ENCODE data around the gene PKDREJ. TPM values are rescaled to one million over a fixed set of nuclear protein-coding genes. Genes with fewer than 3 reads are reported as not detected.
"Not testable (repeated sequence)": the region's sequence is repeated elsewhere in the genome, so short reads cannot be mapped to it uniquely, and the experiment has no call there.

The PKDREJ gene
- polyA plus RNA-seq, 1 donor, result 0.55 TPM

DNA sequence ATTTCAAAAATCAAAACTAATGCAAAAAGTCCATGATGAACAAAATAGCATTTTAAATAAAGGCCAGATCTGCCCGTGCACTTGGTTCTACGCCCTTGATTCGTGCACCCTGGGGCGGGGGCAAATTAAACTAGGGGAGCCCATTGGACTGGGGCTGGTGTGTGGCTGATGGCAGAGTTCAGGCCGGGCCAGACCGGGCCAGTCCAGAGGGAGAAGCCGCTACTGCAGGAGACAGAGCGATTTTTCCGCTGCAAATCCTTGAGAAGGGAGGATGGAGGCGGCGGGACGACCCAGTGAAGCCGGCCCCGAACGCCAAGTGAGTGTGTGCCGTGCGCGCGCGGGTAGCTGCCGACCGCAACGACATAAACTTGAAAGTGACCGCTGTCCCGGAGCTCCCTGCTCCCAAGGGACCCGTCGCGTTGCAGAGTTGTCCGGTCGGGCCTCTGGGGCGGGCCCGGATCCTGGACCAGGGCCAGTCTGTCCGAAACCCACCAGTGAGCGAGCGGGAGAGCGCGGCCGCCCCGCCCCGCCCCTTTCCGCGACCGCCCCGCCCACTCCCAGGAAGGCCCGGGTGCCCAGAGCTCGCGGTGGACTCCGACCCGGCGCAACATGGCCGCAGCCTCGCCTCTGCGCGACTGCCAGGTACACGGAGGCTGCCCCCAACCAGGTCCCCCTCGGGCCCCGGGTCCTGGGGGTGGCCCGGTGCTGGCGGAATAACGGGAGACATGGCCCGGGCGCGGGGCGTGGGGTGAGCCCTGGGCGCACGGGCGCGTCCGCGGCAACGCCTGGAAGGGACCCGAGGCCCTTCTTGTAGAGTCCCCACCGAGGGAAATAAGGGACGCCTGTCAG is 4.5 kb upstream of the PKDREJ start, which contains the start of gene TTC38:
Gene TTC38 (plus strand): TSS at position 578 of the 849 bp plus-strand sequence. CDS start 32 bp downstream, at position 610.
- peak; percentile 81 for DNase-seq

DNA sequence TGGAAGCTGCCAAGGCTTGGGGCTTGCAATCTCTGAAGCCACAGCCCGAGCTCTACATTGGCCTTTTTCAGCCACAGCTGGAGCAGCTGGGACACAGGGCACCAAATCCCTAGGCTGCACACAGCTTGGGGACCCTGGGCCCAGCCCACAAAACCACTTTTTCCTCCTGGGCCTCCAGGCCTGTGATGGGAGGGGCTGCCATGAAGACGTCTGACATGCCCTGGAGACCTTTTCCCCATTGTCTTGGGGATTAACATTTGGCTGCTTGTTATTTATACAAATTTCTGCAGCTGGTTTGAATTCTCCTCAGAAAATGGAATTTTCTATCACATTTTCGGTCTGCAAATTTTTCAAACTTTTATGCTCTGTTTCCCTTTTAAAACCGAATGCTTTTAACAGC is 2.5 kb upstream of the PKDREJ start:
- not testable (repeated sequence) for DNase-seq

DNA sequence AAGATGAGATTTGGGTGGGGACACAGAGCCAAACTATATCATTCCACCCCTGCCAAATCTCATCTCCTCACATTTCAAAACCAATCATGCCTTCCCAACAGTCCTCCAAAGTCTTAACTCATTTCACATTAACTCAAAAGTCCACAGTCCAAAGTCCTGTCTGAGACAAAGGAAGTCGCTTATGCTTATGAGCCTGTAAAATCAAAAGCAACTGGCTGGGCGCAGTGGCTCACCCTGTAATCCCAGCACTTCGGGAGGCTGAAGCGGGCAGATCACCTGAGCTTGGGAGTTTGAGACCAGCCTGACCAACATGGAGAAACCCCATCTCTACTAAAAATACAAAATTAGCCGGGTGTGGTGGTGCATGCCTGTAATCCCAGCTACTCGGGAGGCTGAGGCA is 1.4 kb upstream of the PKDREJ start:
- DNase-seq, result not testable (repeated sequence)

DNA sequence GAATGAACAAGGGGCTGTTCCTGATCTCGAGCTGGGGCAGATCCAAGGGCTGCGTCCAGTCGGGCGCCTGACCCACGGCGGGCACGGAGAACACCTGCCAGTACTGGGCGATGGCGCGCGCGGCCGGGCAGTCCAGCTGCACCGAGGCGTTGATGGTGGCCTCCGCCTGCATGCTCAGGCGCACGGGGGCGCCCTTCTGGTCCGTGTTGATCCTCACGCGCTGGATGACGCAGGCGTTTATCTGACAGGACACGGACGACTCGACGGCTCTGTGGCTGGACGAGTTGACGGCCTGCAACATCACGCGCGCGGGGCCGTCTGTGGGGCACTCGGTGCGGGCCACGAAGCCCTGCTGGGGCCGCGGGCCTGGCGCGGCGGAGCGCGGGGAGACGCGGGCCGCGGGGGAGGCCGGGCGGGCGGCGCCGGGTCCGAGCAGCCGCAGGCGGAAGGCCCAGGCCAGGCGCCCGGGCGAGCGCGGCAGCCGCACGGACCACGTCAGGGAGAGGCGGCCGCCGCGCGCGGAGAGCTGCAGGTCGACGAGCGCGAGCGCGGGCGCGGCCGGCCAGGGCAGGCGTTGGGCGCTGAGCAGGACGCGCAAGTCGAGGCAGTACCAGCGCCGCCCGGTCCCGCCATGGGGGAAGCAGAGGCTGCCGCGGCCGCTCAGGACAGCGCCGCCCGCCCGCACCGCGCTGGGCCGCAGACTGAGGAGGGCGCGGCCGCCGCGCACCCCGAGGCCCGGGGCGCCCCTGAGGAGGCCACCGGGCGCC is 511 bp downstream of the PKDREJ start:
- no peak for DNase-seq

GRCh38 chr22:46260038-46260437 is 3.1 kb downstream of the PKDREJ start:
- DNase-seq, result no peak

GRCh38 chr22:46259374-46259773 is 3.8 kb downstream of the PKDREJ start:
- DNase-seq, result no peak

DNA sequence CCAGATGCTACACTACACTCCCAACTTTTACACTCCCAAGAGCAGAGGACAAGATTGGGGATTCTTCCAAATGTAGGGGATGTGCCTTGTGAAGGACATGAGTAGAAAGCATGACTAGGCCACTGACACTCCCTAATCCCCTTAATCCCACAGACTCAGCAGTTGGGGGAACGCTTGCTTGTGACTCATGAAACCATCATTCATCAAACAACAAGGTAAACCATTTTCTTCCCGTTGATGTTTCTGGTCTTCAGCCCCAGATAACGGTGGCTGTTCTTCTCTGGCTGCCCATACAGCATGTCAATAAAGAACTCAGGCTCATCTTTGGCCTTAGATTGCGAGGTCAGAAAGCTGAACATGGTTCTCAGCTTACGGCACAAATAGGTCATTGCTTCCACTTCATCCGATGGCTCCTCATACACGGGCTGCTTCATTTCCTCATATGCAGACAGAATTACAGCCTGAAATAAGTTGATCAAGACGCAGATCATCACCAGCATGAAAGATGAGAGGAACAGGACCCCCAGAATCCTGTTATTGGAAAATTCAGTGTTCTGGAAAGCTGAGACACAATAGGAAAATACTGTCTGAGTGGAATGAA is 6.7 kb downstream of the PKDREJ start:
- DNase-seq, result no peak

GRCh38 chr22:46251816-46252380 is 11.2 kb downstream of the PKDREJ start:
- no peak for DNase-seq

- DNase-seq, result no peak
Measured at GRCh38 chr22:46251266-46251665, 11.9 kb downstream of the PKDREJ start.

DNA sequence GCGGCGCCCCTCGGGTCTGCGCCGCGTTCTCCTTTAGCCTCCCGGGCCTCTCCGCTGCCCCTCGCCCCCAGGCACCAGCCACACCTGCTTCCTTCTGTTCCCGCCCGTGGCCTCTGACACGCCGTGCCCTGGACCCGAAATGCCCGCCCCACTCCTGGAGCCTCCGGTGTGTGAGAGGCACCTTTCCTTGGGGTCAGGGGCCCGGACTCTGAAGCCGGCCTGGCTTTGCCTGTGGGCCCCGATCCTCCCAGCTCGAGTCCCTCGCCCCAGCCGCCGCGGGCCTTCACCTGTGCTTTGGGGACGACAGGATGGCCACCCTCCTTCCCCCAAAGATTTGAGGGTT is 12.4 kb downstream of the PKDREJ start:
- no peak for DNase-seq

DNA sequence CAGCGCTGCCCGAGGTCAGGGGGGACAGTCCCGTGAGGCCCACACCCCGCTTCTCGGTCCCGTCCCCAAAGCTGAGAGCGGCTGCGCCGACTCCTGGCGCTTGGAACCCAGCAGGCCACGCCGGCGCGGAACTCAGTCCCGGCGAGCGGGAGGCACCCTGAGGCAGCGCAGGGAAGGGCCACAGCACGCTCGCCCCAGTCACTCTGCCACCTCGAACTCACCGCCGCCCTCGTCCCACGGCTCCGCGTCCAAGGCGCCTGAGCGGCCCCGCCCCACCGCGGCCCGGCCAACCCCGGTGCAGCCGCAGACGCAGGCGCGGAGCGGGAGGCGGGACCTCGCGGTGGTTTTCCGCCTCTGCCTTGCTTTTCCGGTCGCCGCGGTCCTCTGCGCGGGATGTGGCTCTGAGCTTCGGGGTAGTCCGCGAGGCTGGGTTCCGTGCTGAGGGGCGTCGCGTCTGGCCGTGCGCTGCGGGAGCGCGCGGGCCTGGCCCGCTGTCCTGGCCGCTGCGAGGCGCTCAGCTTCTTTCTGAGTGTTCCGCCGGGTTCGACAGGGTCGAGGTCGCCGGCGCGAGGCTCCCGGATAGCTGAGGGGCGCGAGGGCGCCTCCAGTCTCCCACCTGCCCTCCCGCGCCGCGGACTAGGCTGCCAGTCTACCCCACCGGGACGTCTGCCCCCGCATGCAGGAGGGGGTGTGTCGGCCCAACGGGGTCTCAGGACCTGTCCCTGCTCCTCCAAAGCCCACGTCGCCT is 12.9 kb downstream of the PKDREJ start, which contains the start of gene CDPF1:
Gene CDPF1 (minus strand): TSS at position 259 of the 748 bp plus-strand sequence. CDS start 2,009 bp downstream, outside the sequence.
- DNase-seq, result peak; percentile 85

DNA sequence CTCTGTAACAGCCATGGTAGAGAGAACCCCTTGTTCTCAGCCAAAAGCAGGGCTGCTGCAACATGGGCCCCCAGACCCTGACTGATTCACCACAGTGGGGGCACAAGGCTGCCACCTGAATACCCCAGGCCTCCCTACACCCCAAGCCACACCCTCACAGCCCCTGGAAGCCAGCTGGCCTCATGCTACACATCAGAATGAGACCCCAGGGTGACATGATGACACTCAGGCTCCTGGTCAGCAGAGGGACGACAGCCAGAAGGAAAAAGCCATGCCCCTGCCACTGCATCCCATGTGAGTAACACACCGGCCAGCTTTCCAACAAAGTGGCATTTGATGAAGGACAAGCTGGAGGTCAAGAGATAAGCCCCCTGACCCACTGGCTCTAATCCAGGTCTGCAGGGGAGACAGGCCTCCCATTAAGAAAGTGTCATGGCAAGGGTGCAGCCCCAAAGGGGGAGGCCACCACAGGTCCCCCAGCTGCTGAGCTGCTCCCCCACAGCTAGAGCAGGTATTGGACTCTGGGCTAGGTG is 15.6 kb downstream of the PKDREJ start:
- DNase-seq, result no peak

DNA sequence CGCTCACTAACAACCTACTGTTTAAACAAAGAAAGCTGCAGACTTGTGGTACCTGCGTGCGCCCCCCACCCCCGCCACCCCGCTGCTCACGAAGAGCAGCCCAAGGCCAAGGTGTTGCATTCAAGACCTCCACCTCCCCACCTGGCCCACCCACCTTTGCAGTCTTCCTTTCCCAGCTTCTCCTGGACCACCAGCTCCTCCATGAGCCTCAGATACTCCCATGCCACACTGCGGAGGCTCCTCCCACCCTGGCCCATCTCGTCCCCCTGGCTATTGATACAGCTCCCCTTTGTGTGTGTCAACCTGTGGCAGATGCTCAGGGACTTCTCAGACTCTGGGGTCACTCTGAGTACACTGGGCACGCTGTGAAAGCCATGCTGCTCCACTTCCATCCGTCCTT is 17.0 kb downstream of the PKDREJ start:
- no peak for DNase-seq

- DNase-seq, result no peak
Measured at GRCh38 chr22:46245511-46245910, 17.6 kb downstream of the PKDREJ start.

GRCh38 chr22:46244771-46245170 is 18.4 kb downstream of the PKDREJ start:
- DNase-seq, result no peak

- DNase-seq, result no peak
Measured at GRCh38 chr22:46242076-46242475, 21.1 kb downstream of the PKDREJ start.

- DNase-seq, result no peak
Measured at GRCh38 chr22:46241396-46242007, 21.6 kb downstream of the PKDREJ start.

DNA sequence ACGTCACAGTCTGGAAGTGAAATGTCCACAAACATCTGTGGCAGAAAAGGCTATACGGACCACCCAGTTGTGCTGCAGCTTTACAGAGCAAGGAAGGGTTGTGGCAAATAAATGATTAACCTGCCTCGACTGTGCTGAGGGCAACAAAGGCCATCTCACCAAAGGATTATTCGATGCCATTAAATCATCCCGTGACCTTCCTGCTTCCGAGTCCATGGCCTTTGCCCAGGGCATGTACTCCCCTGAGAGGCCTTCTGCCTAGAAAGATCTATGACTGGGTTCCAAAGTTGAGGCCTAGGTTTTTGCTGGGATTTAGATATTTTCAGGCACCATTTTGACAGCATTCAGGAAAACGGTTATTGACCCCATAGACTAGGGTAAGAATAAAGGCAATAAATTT is 22.2 kb downstream of the PKDREJ start:
- DNase-seq, result no peak

GRCh38 chr22:46240506-46240905 is 22.6 kb downstream of the PKDREJ start:
- DNase-seq, result no peak

DNA sequence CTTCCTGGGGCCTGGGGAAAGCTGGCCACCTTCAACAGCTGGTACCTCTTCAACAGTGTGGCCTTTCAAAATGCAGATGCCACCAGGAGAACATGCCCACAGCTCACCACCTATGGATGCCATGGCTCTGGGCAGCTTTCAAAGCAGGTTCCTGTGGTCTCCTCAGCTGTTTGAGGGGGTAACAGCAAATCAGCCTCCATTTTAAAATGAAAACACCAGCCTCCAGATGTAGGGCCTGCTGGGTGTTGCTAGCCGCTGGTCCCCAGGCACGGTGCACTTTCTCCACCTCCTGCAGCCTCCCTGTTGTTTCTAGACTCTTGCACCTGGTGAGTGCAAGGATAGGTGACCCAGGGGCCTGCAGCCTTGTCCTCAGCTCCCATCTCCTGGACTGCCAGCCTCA is 23.1 kb downstream of the PKDREJ start:
- DNase-seq, result no peak
